ENCODE results near the gene SEC61A2.

DNA sequence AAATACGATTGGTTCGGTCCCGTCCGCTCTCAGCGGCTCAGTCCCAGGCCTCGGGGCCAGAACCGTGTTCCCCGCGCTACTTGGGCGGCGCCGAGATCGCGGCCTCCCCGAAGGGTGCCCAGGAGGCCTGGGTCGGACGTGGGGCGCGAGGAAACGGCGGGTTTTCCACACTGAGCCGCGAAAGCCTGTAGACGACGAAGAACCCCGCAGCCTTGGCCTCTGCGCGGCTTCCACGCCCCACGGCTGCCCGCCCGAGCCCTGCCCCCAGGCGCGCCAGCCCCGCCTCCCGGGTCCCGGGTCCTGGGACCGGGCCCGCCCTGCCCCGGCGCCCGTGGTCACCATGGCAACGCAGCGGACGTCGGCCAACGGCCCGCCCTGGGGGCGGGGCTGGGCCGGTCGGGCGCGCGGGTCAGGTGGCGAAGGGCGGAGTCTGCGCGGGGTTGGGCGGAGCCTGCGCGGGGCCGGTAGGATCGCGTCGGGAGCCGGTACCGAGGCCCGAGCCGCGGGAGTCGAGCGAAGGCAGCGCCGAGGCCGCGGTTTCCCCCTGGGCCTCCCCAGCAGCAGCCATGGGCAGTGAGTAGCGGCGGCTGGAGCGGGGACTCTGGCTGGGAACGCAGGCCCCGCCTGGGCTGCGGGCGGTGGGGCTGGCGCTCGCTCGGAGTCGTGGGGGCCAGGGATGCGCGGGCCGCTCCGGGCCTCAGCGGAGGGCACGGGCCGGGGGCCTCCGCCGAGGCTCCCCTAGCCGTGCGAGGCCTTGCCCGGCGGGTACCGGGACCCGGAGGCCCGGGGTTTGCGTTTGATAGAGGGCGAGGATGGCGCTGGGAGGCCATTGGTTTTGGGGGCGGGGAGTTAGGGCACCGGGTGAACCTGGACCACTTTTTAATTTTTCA, at the start of gene SEC61A2:
- TF ChIP-seq, protein P1, sequence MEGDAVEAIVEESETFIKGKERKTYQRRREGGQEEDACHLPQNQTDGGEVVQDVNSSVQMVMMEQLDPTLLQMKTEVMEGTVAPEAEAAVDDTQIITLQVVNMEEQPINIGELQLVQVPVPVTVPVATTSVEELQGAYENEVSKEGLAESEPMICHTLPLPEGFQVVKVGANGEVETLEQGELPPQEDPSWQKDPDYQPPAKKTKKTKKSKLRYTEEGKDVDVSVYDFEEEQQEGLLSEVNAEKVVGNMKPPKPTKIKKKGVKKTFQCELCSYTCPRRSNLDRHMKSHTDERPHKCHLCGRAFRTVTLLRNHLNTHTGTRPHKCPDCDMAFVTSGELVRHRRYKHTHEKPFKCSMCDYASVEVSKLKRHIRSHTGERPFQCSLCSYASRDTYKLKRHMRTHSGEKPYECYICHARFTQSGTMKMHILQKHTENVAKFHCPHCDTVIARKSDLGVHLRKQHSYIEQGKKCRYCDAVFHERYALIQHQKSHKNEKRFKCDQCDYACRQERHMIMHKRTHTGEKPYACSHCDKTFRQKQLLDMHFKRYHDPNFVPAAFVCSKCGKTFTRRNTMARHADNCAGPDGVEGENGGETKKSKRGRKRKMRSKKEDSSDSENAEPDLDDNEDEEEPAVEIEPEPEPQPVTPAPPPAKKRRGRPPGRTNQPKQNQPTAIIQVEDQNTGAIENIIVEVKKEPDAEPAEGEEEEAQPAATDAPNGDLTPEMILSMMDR (IDR thresholded peaks at IDR 0.05): no peak
- TF ChIP-seq RAD21 (IDR thresholded peaks at IDR 0.05; ENCODE audit: low read length): no peak
